Sigmoid colon (tissue), 7 donors: Measurements from ENCODE around the gene PFDN4. TPM values are rescaled to one million over a fixed set of nuclear protein-coding genes. Genes with fewer than 3 reads are reported as not detected.

ENCODE experiments used
- DNase-seq: peaks from one replicate; pipeline ENCODE4 v3.0.0-alpha.2; 2019
- H3K27ac ChIP-seq, 4 donors: fragments of 200-600 bp; sonication (generic); one replicate each; pipeline ENCODE4 v1.5.1; 2016 to 2019; ENCODE audit warnings: mild to moderate bottlenecking in 1 of 4
- H3K27me3 ChIP-seq, 3 donors: fragments of 200-600 bp; sonication (generic); one replicate each; pipeline ENCODE4 v1.5.1; 2019; ENCODE audit warnings: mild to moderate bottlenecking in 1 of 3
- H3K36me3 ChIP-seq, 4 donors: fragments of 200-600 bp; sonication (generic); one replicate each; pipeline ENCODE4 v1.5.1; 2016 to 2019
- H3K4me1 ChIP-seq, 4 donors: fragments of 200-600 bp; sonication (generic); one replicate each; pipeline ENCODE4 v1.5.1; 2017 to 2019
- H3K4me3 ChIP-seq, 4 donors: fragments of 200-600 bp; sonication (generic); one replicate each; pipeline ENCODE4 v1.5.1; 2017 to 2019; ENCODE audit warnings: mild to moderate bottlenecking in 2 of 4, moderate library complexity in 1 of 4
- H3K9me3 ChIP-seq, 4 donors: fragments of 200-600 bp in 3 of 4; sonication (generic) in 3 of 4; one replicate each; pipeline versions ENCODE4 v1.5.1 to v1.6.1; 2013 to 2019
- EP300 ChIP-seq, 4 donors: sonication (generic); formaldehyde crosslinking; IDR thresholded peaks; one replicate each; pipeline ENCODE4 v1.6.1; 2017; ENCODE audit warnings: antibody characterized with exemption in 4 of 4
- POLR2A ChIP-seq, 2 donors: fragments of 450-650 bp; IDR thresholded peaks; one replicate each; pipeline ENCODE4 v1.6.1; 2016; ENCODE audit warnings: antibody characterized with exemption in 2 of 2, mild to moderate bottlenecking in 2 of 2, moderate library complexity in 2 of 2
- POLR2AphosphoS5 ChIP-seq, 4 donors: sonication (generic); formaldehyde crosslinking; IDR thresholded peaks; one replicate each; pipeline ENCODE4 v1.6.1; 2017; ENCODE audit warnings: antibody characterized with exemption in 4 of 4
- WGBS, 2 donors: extraction: QIAGEN DNeasy Blood & Tissue Kit; methylation state at CpG; one replicate each; pipeline ENCODE4 v1.1.7; 2013; 5-methylcytosine and 5-hydroxymethylcytosine counted together
- intact Hi-C: fragments of 100-400 bp; cut with DNase I; formaldehyde crosslinking; loops from one replicate; pipeline ENCODE4 v1.15.1; 2023
- polyA plus RNA-seq, 3 donors: library from polyadenylated mRNA; stranded (reverse); fragments of 200-250 nt; gene quantifications; one replicate each; pipeline ENCODE4 v1.2.3, GENCODE V29; 2013
- total RNA-seq, 4 donors: library from RNA; depleted of rRNA; stranded (reverse); fragments of >200 nt; gene quantifications; one replicate each; pipeline ENCODE4 v1.1.0, GENCODE V29; 2016
- TF ChIP-seq, protein P1 (sequence below), 4 experiments: fragments of 450-650 bp in 3 of 4; fragments of 200-600 bp in 1 of 4; IDR thresholded peaks; one replicate each; pipeline ENCODE4 v1.5.1; 2016 to 2019; ENCODE audit warnings: antibody characterized with exemption in 4 of 4, mild to moderate bottlenecking in 3 of 4, moderate library complexity in 2 of 4
- donor health status: healthy with polysubstance abuse.
- donor health status: Bipolar disorder and iron deficiency.
- donor health status: healthy.

The PFDN4 gene
- total and polyA plus RNA-seq, 7 donors = 55.3 to 284 (median 101) TPM

DNA sequence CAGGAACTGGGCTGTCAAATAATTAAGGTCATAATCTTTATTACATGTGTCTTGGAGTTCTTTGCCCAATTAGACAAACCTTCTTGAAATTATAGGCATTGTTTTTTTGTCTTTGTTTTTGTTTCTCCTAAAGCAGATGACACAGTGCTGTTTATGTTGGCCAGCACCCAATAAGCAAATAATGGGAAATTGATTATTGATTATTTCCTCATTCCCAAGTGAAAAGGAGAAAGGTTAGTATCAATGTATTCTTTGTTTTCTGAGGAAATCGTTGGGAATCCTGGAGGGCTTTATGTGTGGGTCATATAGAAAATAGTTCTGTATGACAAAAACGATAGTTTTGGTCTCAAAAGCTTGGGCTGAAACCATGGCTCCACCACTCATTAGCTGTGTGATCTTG, 29.6 kb upstream of the PFDN4 start:
- no peak for TF ChIP-seq EP300 (IDR thresholded peaks at IDR 0.05)
- no peak for TF ChIP-seq POLR2AphosphoS5 (IDR thresholded peaks at IDR 0.05)
- TF ChIP-seq, protein P1, sequence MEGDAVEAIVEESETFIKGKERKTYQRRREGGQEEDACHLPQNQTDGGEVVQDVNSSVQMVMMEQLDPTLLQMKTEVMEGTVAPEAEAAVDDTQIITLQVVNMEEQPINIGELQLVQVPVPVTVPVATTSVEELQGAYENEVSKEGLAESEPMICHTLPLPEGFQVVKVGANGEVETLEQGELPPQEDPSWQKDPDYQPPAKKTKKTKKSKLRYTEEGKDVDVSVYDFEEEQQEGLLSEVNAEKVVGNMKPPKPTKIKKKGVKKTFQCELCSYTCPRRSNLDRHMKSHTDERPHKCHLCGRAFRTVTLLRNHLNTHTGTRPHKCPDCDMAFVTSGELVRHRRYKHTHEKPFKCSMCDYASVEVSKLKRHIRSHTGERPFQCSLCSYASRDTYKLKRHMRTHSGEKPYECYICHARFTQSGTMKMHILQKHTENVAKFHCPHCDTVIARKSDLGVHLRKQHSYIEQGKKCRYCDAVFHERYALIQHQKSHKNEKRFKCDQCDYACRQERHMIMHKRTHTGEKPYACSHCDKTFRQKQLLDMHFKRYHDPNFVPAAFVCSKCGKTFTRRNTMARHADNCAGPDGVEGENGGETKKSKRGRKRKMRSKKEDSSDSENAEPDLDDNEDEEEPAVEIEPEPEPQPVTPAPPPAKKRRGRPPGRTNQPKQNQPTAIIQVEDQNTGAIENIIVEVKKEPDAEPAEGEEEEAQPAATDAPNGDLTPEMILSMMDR (IDR thresholded peaks at IDR 0.05) = no peak
- no peak for TF ChIP-seq POLR2A (IDR thresholded peaks at IDR 0.05)
- no peak for DNase-seq
- Histone ChIP-seq H3K9me3 (no peaks in the 10 kb centered on the region), H3K27me3 (peaks cover 8 to 33% (median 17%) of the 10 kb centered on the region in 3 donors), H3K4me1 (peaks cover 0 to 16% (median 12%) of the 10 kb centered on the region in 4 donors), H3K36me3 (no peaks in the 10 kb centered on the region), H3K4me3 (no peak overlapping the region), H3K27ac (no peak overlapping the region)
- intact Hi-C loops = no loop called here
- 46 to 73% methylated on average over 2 of the region's 2 CpGs for WGBS, 2 donors

DNA sequence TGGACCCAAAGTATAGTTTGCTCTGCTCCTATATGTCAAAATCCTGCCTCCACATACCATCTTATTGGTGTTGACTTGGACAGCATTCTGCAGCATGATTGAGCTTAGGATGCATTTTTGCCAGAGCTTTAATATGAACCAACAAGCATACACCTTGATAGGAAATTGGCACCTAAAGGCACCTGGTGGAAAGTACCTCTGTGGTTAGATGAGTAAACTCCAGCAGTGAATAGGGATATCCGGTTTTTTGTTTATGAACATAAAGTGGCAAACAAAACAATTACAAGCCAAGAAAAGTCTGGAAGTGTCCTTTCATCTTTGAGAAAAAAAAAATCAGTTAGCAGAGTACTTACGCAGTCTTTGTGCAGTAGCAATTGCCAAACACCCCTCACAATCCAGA, 27.9 kb upstream of the PFDN4 start:
- Histone ChIP-seq H3K4me1 (no peaks in the 10 kb centered on the region), H3K4me3 (no peak overlapping the region), H3K36me3 (no peaks in the 10 kb centered on the region), H3K27ac (no peak overlapping the region), H3K27me3 (peaks cover 0 to 16% (median under 1%) of the 10 kb centered on the region in 3 donors), H3K9me3 (no peaks in the 10 kb centered on the region)
- intact Hi-C loops = no loop called here
- WGBS, 2 donors = 10 to 49% methylated on average over 2 of the region's 2 CpGs
- DNase-seq = no peak
- no peak for TF ChIP-seq POLR2AphosphoS5 (IDR thresholded peaks at IDR 0.05)
- TF ChIP-seq, protein P1 (IDR thresholded peaks at IDR 0.05) = no peak
- no peak for TF ChIP-seq EP300 (IDR thresholded peaks at IDR 0.05)
- no peak for TF ChIP-seq POLR2A (IDR thresholded peaks at IDR 0.05)

DNA sequence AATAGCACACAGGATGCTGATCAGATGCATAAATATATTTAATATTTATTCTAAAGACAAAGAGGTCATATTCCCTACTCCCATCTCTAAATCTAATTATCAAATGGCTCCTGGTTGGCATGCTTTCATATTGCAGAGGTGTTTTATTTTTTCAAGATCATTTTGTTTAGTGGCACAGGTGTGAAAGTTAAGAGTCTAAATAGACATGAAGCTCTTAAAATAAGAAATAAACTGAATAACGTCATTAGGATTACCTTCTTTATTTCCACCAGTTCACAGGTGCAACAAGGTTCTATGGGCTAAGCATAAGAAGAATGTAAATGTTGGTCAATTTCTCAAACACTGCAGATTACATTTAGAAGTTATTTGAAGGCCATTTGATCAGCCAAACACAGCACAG, 27.0 kb upstream of the PFDN4 start:
- TF ChIP-seq, protein P1 (IDR thresholded peaks at IDR 0.05) = no peak
- TF ChIP-seq POLR2A (IDR thresholded peaks at IDR 0.05) = no peak
- TF ChIP-seq POLR2AphosphoS5 (IDR thresholded peaks at IDR 0.05) = no peak
- no peak for TF ChIP-seq EP300 (IDR thresholded peaks at IDR 0.05)
- Histone ChIP-seq H3K4me1 (no peaks in the 10 kb centered on the region), H3K9me3 (no peaks in the 10 kb centered on the region), H3K4me3 (no peak overlapping the region), H3K27ac (no peak overlapping the region), H3K27me3 (peaks cover 0 to 7% (median 0%) of the 10 kb centered on the region in 3 donors), H3K36me3 (no peaks in the 10 kb centered on the region)
- intact Hi-C loops = no loop called here
- DNase-seq = no peak
- 87 to 94% methylated on average over 1 of the region's 1 CpG for WGBS, 2 donors

DNA sequence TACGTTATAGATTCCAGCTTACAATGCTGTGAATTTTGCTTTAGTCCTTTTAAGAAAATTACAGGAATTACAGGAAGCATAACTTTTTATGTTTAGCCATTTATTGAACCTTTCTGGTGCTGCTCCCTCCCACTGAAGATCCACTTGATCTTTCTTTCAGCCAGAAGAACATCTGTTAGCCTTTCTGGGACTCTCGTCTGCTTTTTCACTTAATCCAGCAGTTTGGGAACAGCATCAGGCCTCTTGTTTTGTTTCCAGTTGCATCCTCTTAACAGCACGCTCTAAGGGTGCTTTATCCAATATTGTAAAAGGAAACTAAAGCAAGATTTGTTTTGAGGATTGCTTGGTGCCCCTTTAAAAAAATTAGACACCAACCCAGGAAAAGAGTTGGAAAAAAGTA, 23.8 kb upstream of the PFDN4 start:
- Histone ChIP-seq H3K4me3 (no peak overlapping the region), H3K27me3 (no peaks in the 10 kb centered on the region), H3K36me3 (no peaks in the 10 kb centered on the region), H3K9me3 (no peaks in the 10 kb centered on the region), H3K4me1 (no peaks in the 10 kb centered on the region), H3K27ac (no peak overlapping the region)
- TF ChIP-seq POLR2A (IDR thresholded peaks at IDR 0.05) = no peak
- no peak for TF ChIP-seq EP300 (IDR thresholded peaks at IDR 0.05)
- TF ChIP-seq, protein P1 (IDR thresholded peaks at IDR 0.05) = no peak
- no peak for TF ChIP-seq POLR2AphosphoS5 (IDR thresholded peaks at IDR 0.05)
- no peak for DNase-seq
- WGBS, 2 donors = 58 to 71% methylated on average over 3 of the region's 3 CpGs
- intact Hi-C loops = no loop called here
